22Rv1 (cell line): Measurements from ENCODE around the gene USP19.

Experiments
- ZFX ChIP-seq: fragments of 450-650 bp; IDR thresholded peaks from 2 replicates; pipeline ENCODE4 v1.6.1; 2017; ENCODE audit warnings: antibody characterized with exemption, borderline replicate concordance
- TF ChIP-seq, protein P1 (sequence below): fragments of 450-650 bp; IDR thresholded peaks from 2 replicates; pipeline ENCODE4 v1.5.1; 2017; ENCODE audit warnings: mild to moderate bottlenecking

DNA sequence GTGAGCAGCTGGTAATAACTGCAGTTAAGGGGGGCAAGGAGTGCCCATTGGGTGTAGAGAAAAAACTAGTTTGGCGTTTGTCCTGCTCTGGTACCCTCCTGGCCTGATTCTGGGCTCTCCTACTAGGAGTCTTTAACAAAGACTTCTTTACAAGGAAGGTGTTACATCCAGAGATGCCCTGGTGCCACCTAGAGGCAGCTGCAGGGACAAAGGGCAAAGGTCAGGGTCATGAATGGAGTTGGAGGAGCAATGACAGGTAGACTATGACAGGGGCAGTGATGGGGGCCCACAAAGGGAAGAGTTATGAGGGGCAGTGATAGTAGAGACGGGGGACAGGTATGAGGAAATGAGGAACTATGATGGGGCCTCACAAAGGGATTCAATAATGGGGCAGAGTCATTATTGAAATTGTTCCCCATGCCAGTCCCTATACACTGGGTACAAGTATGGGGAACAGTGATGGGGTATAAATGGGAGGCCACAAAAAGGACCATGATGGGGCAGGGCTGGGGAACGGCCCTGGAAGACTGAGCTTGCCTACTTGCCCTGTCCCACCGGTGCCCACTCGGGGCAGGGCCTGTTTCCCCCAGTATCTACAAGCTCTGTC is 37.6 kb upstream of the USP19 start:
- TF ChIP-seq, protein P1, sequence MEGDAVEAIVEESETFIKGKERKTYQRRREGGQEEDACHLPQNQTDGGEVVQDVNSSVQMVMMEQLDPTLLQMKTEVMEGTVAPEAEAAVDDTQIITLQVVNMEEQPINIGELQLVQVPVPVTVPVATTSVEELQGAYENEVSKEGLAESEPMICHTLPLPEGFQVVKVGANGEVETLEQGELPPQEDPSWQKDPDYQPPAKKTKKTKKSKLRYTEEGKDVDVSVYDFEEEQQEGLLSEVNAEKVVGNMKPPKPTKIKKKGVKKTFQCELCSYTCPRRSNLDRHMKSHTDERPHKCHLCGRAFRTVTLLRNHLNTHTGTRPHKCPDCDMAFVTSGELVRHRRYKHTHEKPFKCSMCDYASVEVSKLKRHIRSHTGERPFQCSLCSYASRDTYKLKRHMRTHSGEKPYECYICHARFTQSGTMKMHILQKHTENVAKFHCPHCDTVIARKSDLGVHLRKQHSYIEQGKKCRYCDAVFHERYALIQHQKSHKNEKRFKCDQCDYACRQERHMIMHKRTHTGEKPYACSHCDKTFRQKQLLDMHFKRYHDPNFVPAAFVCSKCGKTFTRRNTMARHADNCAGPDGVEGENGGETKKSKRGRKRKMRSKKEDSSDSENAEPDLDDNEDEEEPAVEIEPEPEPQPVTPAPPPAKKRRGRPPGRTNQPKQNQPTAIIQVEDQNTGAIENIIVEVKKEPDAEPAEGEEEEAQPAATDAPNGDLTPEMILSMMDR: peak; percentile 89
- TF ChIP-seq ZFX: no peak
